Stomach (tissue), 9 donors: ENCODE results near the gene SUPV3L1. TPM values are rescaled to one million over a fixed set of nuclear protein-coding genes. Genes with fewer than 3 reads are reported as not detected.

Source experiments
- DNase-seq, 2 donors: peaks; one replicate each; pipeline versions ENCODE4 v3.0.0 to v3.0.0-alpha.2; 2013 to 2019
- H3K27ac ChIP-seq, 5 donors: fragments of 200-600 bp in 4 of 5; sonication (generic) in 4 of 5; one replicate each; pipeline ENCODE4 v1.5.1; 2013 to 2019; ENCODE audit warnings: mild to moderate bottlenecking in 1 of 5, moderate library complexity in 1 of 5
- H3K27me3 ChIP-seq, 3 donors: fragments of 200-600 bp; sonication (generic); one replicate each; pipeline ENCODE4 v1.5.1; 2017 to 2019; ENCODE audit warnings: mixed run types in 1 of 3
- H3K36me3 ChIP-seq, 4 donors: fragments of 200-600 bp; sonication (generic); 1 replicate in 3 of 4; 2 replicates in 1 of 4; pipeline ENCODE4 v1.5.1; 2016 to 2019
- H3K4me1 ChIP-seq, 4 donors: fragments of 200-600 bp; sonication (generic); one replicate each; pipeline ENCODE4 v1.5.1; 2016 to 2019
- H3K4me3 ChIP-seq, 4 donors: fragments of 200-600 bp; sonication (generic) in 3 of 4; one replicate each; pipeline ENCODE4 v1.5.1; 2016 to 2019; ENCODE audit warnings: mild to moderate bottlenecking in 1 of 4
- H3K9me3 ChIP-seq, 4 donors: fragments of 200-600 bp; sonication (generic); one replicate each; pipeline ENCODE4 v1.5.1; 2016 to 2019
- EP300 ChIP-seq: sonication (generic); formaldehyde crosslinking; IDR thresholded peaks from one replicate; pipeline ENCODE4 v1.6.1; 2017; ENCODE audit warnings: antibody characterized with exemption
- POLR2A ChIP-seq, 4 donors: fragments of 450-650 bp; IDR thresholded peaks; one replicate each; pipeline ENCODE4 v1.6.1; 2016; ENCODE audit warnings: antibody characterized with exemption in 4 of 4, control low read depth in 2 of 4, mild to moderate bottlenecking in 1 of 4, moderate library complexity in 1 of 4
- POLR2AphosphoS5 ChIP-seq, 3 donors: sonication (generic); formaldehyde crosslinking; IDR thresholded peaks; one replicate each; pipeline ENCODE4 v1.6.1; 2016; ENCODE audit warnings: antibody characterized with exemption in 3 of 3
- WGBS, 5 donors: extraction: QIAGEN DNeasy Blood & Tissue Kit in 3 of 5; methylation state at CpG; one replicate each; pipeline versions ENCODE4 v1.1.5 to v1.1.7; 2013 to 2018; 5-methylcytosine and 5-hydroxymethylcytosine counted together
- intact Hi-C: fragments of 100-400 bp; cut with DNase I; formaldehyde crosslinking; loops from one replicate; pipeline ENCODE4 v1.15.1; 2023; ENCODE audit warnings: low total_unique reads
- polyA plus RNA-seq, 3 donors: library from polyadenylated mRNA; stranded (reverse); fragments of 200-250 nt; gene quantifications; one replicate each; pipeline ENCODE4 v1.2.3, GENCODE V29; 2013
- total RNA-seq, 5 donors: library from RNA; depleted of rRNA; stranded (reverse); fragments of >200 nt; gene quantifications; one replicate each; pipeline versions ENCODE4 v1.1.0 to v1.2.3, GENCODE V29; 2014 to 2016
- TF ChIP-seq, protein P1 (sequence below), 7 experiments: fragments of 450-650 bp in 4 of 7; fragments of 200-600 bp in 3 of 7; sonication (generic) in 3 of 7; IDR thresholded peaks; one replicate each; pipeline ENCODE4 v1.5.1; 2016 to 2019; ENCODE audit warnings: antibody characterized with exemption in 7 of 7, control low read depth in 2 of 7, mild to moderate bottlenecking in 1 of 7
- donor health status: healthy with polysubstance abuse.
- donor health status: Bipolar disorder and iron deficiency.
- donor health status: healthy.

The SUPV3L1 gene
- total and polyA plus RNA-seq, 8 donors: 15.2 to 111 (median 45.5) TPM

DNA sequence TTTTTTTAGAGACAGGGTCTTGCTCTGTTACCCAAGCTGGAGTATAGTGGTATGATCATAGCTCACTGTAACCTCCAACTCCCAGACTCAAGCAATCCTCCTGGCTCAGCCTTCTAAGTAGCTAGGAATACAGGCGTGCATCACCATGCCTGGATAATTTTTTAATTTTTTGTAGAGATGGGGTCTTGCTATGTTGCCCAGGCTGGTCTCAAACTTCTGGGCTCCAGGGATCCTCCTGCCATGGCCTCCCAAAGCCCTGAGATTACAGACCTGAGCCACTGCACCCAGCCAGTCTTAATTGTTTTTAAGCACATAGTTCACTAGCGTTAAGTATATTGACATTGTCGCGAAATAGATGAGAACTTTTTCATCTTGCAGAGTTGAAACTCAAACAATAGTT lies 2.0 kb downstream of the SUPV3L1 start:
- no peak overlapping the region for H3K27ac ChIP-seq
- H3K4me1 ChIP-seq: peaks cover 15 to 42% (median 35%) of the 10 kb centered on the region in 4 donors
- H3K27me3 ChIP-seq: no peaks in the 10 kb centered on the region
- DNase-seq: no peak
- H3K4me3 ChIP-seq: no peak overlapping the region
- TF ChIP-seq, protein P1, sequence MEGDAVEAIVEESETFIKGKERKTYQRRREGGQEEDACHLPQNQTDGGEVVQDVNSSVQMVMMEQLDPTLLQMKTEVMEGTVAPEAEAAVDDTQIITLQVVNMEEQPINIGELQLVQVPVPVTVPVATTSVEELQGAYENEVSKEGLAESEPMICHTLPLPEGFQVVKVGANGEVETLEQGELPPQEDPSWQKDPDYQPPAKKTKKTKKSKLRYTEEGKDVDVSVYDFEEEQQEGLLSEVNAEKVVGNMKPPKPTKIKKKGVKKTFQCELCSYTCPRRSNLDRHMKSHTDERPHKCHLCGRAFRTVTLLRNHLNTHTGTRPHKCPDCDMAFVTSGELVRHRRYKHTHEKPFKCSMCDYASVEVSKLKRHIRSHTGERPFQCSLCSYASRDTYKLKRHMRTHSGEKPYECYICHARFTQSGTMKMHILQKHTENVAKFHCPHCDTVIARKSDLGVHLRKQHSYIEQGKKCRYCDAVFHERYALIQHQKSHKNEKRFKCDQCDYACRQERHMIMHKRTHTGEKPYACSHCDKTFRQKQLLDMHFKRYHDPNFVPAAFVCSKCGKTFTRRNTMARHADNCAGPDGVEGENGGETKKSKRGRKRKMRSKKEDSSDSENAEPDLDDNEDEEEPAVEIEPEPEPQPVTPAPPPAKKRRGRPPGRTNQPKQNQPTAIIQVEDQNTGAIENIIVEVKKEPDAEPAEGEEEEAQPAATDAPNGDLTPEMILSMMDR (IDR thresholded peaks at IDR 0.05): no peak
- TF ChIP-seq EP300: no peak
- no peak for TF ChIP-seq POLR2A (IDR thresholded peaks at IDR 0.05)
- TF ChIP-seq POLR2AphosphoS5 (IDR thresholded peaks at IDR 0.05): no peak
- intact Hi-C loops: no loop called here
- 61 to 78% (median 70%) methylated on average over 4 of the region's 4 CpGs for WGBS, 5 donors
- peaks cover 8 to 45% (median 43%) of the 10 kb centered on the region in 4 donors for H3K36me3 ChIP-seq
- H3K9me3 ChIP-seq: no peaks in the 10 kb centered on the region

GRCh38 chr10:69186524-69186923 lies 6.5 kb downstream of the SUPV3L1 start:
- WGBS, 5 donors: 91 to 100% (median 92%) methylated on average over 1 of the region's 1 CpG
- Histone ChIP-seq H3K27me3 (no peaks in the 10 kb centered on the region), H3K4me3 (no peak overlapping the region), H3K4me1 (peaks cover 7 to 24% (median 16%) of the 10 kb centered on the region in 4 donors), H3K27ac (no peak overlapping the region), H3K36me3 (peaks cover 23 to 90% (median 89%) of the 10 kb centered on the region in 4 donors), H3K9me3 (no peaks in the 10 kb centered on the region)
- intact Hi-C loops: no loop called here
- TF ChIP-seq POLR2A (IDR thresholded peaks at IDR 0.05) (no peak), EP300 (no peak), POLR2AphosphoS5 (IDR thresholded peaks at IDR 0.05) (no peak)
- TF ChIP-seq, protein P1 (IDR thresholded peaks at IDR 0.05): no peak
- no peak for DNase-seq

DNA sequence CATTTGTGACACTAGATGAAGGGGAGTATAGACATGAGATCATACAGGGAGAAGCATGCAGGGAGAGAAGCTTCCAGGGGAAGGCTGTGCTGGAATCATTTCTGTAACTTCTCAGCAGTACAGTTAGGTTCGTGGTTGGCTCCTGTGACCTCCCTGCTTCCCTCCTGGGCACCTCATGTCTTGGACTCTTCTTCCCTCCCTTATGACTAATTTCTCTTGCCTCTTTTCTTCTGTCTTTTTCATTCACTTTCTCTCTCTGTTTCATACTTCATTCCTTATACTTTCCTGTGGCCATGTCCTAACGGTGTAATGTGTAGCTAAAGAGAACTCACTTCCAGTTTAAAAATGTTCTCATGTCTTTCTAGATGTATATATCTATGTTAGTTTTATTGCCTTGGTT lies 21.0 kb downstream of the SUPV3L1 start:
- DNase-seq: no peak
- H3K27ac ChIP-seq: no peak overlapping the region
- H3K4me3 ChIP-seq: no peak overlapping the region
- WGBS, 5 donors: 81 to 93% (median 85%) methylated on average over 2 of the region's 2 CpGs
- H3K9me3 ChIP-seq: no peaks in the 10 kb centered on the region
- H3K36me3 ChIP-seq: peaks cover 33 to 100% (median 98%) of the 10 kb centered on the region in 4 donors
- peaks cover 0 to 5% (median 0%) of the 10 kb centered on the region in 4 donors for H3K4me1 ChIP-seq
- no peak for TF ChIP-seq EP300
- no peaks in the 10 kb centered on the region for H3K27me3 ChIP-seq
- intact Hi-C loops: no loop called here

GRCh38 chr10:69202332-69202731 lies 22.3 kb downstream of the SUPV3L1 start:
- H3K27ac ChIP-seq: peak overlapping the region in 1 of 5 donors; percentile 5
- no peak overlapping the region for H3K4me3 ChIP-seq
- intact Hi-C loops: no loop called here
- H3K9me3 ChIP-seq: no peaks in the 10 kb centered on the region
- H3K27me3 ChIP-seq: no peaks in the 10 kb centered on the region
- TF ChIP-seq, protein P1 (IDR thresholded peaks at IDR 0.05): no peak
- TF ChIP-seq POLR2A (IDR thresholded peaks at IDR 0.05) (no peak), EP300 (no peak), POLR2AphosphoS5 (IDR thresholded peaks at IDR 0.05) (no peak)
- H3K36me3 ChIP-seq: peaks cover 39 to 100% (median 98%) of the 10 kb centered on the region in 4 donors
- 83 to 95% (median 93%) methylated on average over 1 of the region's 1 CpG for WGBS, 5 donors
- no peak for DNase-seq
- peaks cover 0 to 5% (median 0%) of the 10 kb centered on the region in 4 donors for H3K4me1 ChIP-seq

GRCh38 chr10:69208761-69209160 lies 28.7 kb downstream of the SUPV3L1 start:
- Histone ChIP-seq H3K4me3 (no peak overlapping the region), H3K27ac (no peak overlapping the region), H3K27me3 (no peaks in the 10 kb centered on the region), H3K36me3 (peaks cover 29 to 63% (median 58%) of the 10 kb centered on the region in 4 donors), H3K4me1 (peaks cover 0 to 10% (median 0%) of the 10 kb centered on the region in 4 donors), H3K9me3 (no peaks in the 10 kb centered on the region)
- no peak for TF ChIP-seq POLR2A (IDR thresholded peaks at IDR 0.05)
- TF ChIP-seq EP300: no peak
- TF ChIP-seq, protein P1 (IDR thresholded peaks at IDR 0.05): no peak
- no peak for TF ChIP-seq POLR2AphosphoS5 (IDR thresholded peaks at IDR 0.05)
- intact Hi-C loops: no loop called here
- 84 to 92% (median 89%) methylated on average over 6 of the region's 6 CpGs for WGBS, 5 donors
- DNase-seq: no peak
